ENCODE results near the gene TNNI3. TPM values are rescaled to one million over a fixed set of nuclear protein-coding genes. Genes with fewer than 3 reads are reported as not detected.

TNNI3 gene
- total and polyA plus RNA-seq, 9 of the 15 experiments (the other 6 are each of a cell fraction or from before 2014, with no cell fraction given): 4.7 to 158 (median 42.0) TPM

- TF ChIP-seq MNT (conservative IDR thresholded peaks at IDR 0.05) (no peak), FOXO4 (CRISPR knock-in tag; IDR thresholded peaks at IDR 0.05) (no peak), UBTF (IDR thresholded peaks at IDR 0.05; ENCODE audit: borderline replicate concordance in 1 of 2, low read depth in 2 of 2, low read length in 2 of 2) (no peak), KAT7 (CRISPR knock-in tag; IDR thresholded peaks at IDR 0.05; ENCODE audit: borderline replicate concordance) (no peak), TAF7 (tag; IDR thresholded peaks at IDR 0.05) (no peak), NONO (IDR thresholded peaks at IDR 0.05; ENCODE audit: low read depth in 2 of 2, low read length in 1 of 2) (no peak), STAG1 (CRISPR knock-in tag; IDR thresholded peaks at IDR 0.05; ENCODE audit: borderline replicate concordance) (no peak), TSC22D4 (tag; IDR thresholded peaks at IDR 0.05) (no peak), ZNF224 (CRISPR knock-in tag; IDR thresholded peaks at IDR 0.05) (no peak), BCLAF1 (IDR thresholded peaks at IDR 0.05; ENCODE audit: borderline replicate concordance in 1 of 2, control insufficient read depth in 1 of 2, low read depth in 2 of 2, low read length in 1 of 2) (no peak), ZBTB7A (IDR thresholded peaks at IDR 0.05; ENCODE audit: borderline replicate concordance, control insufficient read depth, low read depth, low read length) (peak; percentile 40; the same call in 1 of the 2 replicates), XRCC5 (IDR thresholded peaks at IDR 0.05; ENCODE audit: low read depth, low read length) (no peak), RCOR1 (IDR thresholded peaks at IDR 0.05; ENCODE audit: borderline replicate concordance in 1 of 2, low read depth in 2 of 2, low read length in 2 of 2) (no peak), PHF20 (IDR thresholded peaks at IDR 0.05; ENCODE audit: partially characterized antibody) (no peak), ARID2 (IDR thresholded peaks at IDR 0.05) (no peak)
Measured at GRCh38 chr19:55112777-55113569, 44.6 kb downstream of the TNNI3 start (continued).
